Memory B cell (primary cell): ENCODE measurements around the gene SLC4A5.
"Not testable (repeated sequence)": the region's sequence is repeated elsewhere in the genome, so short reads cannot be mapped to it uniquely, and the experiment has no call there.

Source experiments
- ATAC-seq: fragments of 150-1000 bp; cut with Tn5 transposase; 2 replicates; pipeline ENCODE4 v1.10.0; 2021; ENCODE audit warnings: low read depth, mild to moderate bottlenecking, moderate library complexity
- DNase-seq, 2 donors: peaks; one replicate each; pipeline ENCODE4 v3.0.0; 2022; ENCODE audit warnings: low spot score in 2 of 2
- H3K27ac Mint-ChIP-seq: one replicate; pipeline ENCODE4 v1.8.0; 2022; ENCODE audit warnings: mild to moderate bottlenecking, moderate library complexity, mixed read lengths
- H3K27me3 Mint-ChIP-seq: one replicate; pipeline ENCODE4 v1.8.0; 2022; ENCODE audit warnings: mixed read lengths
- H3K36me3 Mint-ChIP-seq: one replicate; pipeline ENCODE4 v1.8.0; 2022; ENCODE audit warnings: mild to moderate bottlenecking, mixed read lengths
- H3K4me1 Mint-ChIP-seq: one replicate; pipeline ENCODE4 v1.8.0; 2022; ENCODE audit warnings: mixed read lengths
- H3K4me3 Mint-ChIP-seq: one replicate; pipeline ENCODE4 v1.8.0; 2022; ENCODE audit warnings: mild to moderate bottlenecking, moderate library complexity, mixed read lengths
- H3K9me3 Mint-ChIP-seq: one replicate; pipeline ENCODE4 v1.8.0; 2022; ENCODE audit warnings: mixed read lengths

SLC4A5 gene

GRCh38 chr2:74194799-74195198 is 148.4 kb downstream of the SLC4A5 start:
- H3K27me3 Mint-ChIP-seq = no peaks in the 10 kb centered on the region
- DNase-seq (no peak), ATAC-seq (no peak)
- H3K9me3 Mint-ChIP-seq = no peaks in the 10 kb centered on the region
- H3K4me1 Mint-ChIP-seq = peaks cover 15% of the 10 kb centered on the region
- H3K36me3 Mint-ChIP-seq = no peaks in the 10 kb centered on the region
- H3K27ac Mint-ChIP-seq = no peak overlapping the region
- H3K4me3 Mint-ChIP-seq = no peak overlapping the region

GRCh38 chr2:74191596-74192380 is 151.4 kb downstream of the SLC4A5 start:
- H3K36me3 Mint-ChIP-seq = no peaks in the 10 kb centered on the region
- H3K4me1 Mint-ChIP-seq = peaks cover 2% of the 10 kb centered on the region
- ATAC-seq (no peak), DNase-seq (no peak)
- no peak overlapping the region for H3K27ac Mint-ChIP-seq
- no peaks in the 10 kb centered on the region for H3K9me3 Mint-ChIP-seq
- no peaks in the 10 kb centered on the region for H3K27me3 Mint-ChIP-seq
- no peak overlapping the region for H3K4me3 Mint-ChIP-seq

DNA sequence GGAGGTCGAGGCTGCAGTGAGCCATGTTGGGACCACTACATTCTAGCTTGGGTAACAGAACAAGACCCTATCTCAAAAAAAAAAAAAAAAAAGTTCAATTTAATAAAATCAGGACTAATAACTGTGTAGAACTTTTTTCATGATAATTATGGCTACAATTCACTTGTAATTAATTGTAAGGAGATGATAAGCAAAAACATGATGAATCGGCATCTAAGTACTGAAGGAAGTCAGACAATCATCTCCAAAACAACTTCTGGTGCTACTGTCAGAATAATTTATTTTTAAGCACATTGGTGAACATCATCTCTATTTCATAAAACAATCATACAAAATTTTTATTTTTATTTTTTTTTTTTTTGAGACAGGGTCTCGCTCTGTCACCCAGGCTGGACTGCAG is 154.5 kb downstream of the SLC4A5 start:
- no peak for ATAC-seq
- Mint-ChIP-seq H3K27me3 (no peaks in the 10 kb centered on the region), H3K36me3 (no peaks in the 10 kb centered on the region), H3K9me3 (no peaks in the 10 kb centered on the region), H3K4me3 (no peak overlapping the region), H3K27ac (no peak overlapping the region), H3K4me1 (peaks cover 10% of the 10 kb centered on the region)
- DNase-seq = no peak

GRCh38 chr2:74188018-74188601 is 155.1 kb downstream of the SLC4A5 start:
- Mint-ChIP-seq H3K4me1 (peaks cover 11% of the 10 kb centered on the region), H3K9me3 (no peaks in the 10 kb centered on the region), H3K36me3 (no peaks in the 10 kb centered on the region), H3K27ac (peak overlapping the region; percentile 2), H3K4me3 (no peak overlapping the region), H3K27me3 (no peaks in the 10 kb centered on the region)
- ATAC-seq (no peak), DNase-seq (no peak)

DNA sequence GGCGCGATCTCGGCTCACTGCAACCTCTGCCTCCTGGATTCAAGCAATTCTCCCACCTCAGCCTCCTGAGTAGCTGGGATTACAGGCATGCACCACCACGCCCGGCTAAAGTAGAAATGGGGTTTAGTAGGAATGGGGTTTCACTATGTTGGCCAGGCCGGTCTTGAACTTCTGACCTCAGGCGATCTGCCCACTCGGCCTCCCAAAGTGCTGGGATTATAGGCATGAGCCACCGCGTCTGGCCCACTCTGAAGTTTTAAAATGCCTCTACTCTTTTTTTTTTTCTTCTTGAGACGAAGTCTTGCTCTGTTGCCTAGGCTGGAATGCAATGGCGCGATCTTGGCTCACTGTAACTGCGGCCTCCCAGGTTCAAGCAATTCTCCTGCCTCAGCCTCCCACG is 156.5 kb downstream of the SLC4A5 start:
- H3K4me3 Mint-ChIP-seq, H3K36me3 Mint-ChIP-seq, DNase-seq, H3K9me3 Mint-ChIP-seq, ATAC-seq, H3K27me3 Mint-ChIP-seq: not testable (repeated sequence)
- H3K27ac Mint-ChIP-seq = peak overlapping the region; percentile 92
- H3K4me1 Mint-ChIP-seq = peaks cover 14% of the 10 kb centered on the region

DNA sequence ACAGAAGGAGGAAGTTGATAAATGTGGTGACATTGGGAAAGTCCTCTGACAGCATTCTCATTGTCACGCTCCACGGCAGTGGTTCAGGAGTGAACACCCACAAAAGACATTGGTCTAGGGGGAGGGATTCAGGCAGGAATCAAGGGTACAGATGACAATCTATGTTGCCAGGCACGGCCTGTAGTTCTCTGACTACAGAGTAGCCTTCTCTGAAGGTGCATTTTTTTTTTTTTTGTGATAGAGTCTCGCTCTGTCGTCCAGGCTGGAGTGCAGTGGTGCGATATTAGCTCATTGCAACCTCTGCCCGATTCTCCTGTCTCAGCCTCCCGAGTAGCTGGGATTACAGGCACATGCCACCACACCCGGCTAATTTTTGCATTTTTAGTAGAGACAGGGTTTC is 157.2 kb downstream of the SLC4A5 start:
- peak; percentile 85 for ATAC-seq
- peak; percentile 62 to 79 for DNase-seq
- H3K27me3 Mint-ChIP-seq = no peaks in the 10 kb centered on the region
- no peaks in the 10 kb centered on the region for H3K9me3 Mint-ChIP-seq
- peaks cover 17% of the 10 kb centered on the region for H3K4me1 Mint-ChIP-seq
- H3K4me3 Mint-ChIP-seq = peak overlapping the region; percentile 81
- no peaks in the 10 kb centered on the region for H3K36me3 Mint-ChIP-seq
- H3K27ac Mint-ChIP-seq = peak overlapping the region; percentile 92

DNA sequence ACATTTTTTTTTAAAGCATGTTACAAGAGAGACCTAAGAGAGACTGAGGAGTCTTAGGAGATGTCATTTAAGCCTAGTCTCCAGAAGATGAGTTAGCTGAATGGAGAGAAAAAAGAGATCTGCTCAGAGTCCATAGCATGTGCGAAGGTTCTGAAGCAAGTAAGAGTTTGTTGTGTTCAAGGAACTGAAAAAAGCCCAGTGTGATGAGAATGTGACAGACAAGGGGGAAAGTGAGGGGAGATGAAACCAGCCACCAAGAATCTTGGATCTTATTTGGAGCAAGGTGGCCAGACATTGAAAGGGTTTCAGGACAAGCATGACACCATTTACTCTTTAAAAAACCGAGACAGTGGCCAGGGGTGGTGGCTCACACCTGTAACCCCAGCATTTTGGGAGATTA is 159.3 kb downstream of the SLC4A5 start:
- H3K27ac Mint-ChIP-seq = peak overlapping the region; percentile 92
- peaks cover 17% of the 10 kb centered on the region for H3K4me1 Mint-ChIP-seq
- H3K9me3 Mint-ChIP-seq = no peaks in the 10 kb centered on the region
- DNase-seq (no peak), ATAC-seq (no peak)
- no peak overlapping the region for H3K4me3 Mint-ChIP-seq
- no peaks in the 10 kb centered on the region for H3K36me3 Mint-ChIP-seq
- no peaks in the 10 kb centered on the region for H3K27me3 Mint-ChIP-seq

DNA sequence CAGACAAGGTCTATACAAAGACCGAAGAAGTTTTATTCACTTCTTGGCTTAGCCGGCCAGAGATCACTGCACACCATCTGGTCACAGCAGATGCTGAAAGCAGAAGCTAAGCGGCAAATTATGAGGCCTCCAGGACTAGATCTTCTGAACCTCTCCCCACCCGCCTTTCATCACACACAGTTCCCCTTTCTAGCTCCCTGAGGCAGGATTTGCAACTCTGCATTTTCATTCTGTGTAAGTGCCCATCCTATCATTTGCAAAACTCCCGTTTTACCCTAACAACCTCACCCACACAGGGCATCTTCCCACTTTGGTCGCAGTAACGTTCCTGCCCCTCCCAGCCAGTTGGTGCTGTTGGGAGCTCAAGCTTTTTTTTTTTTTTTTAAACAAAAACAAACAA is 161.5 kb downstream of the SLC4A5 start:
- Mint-ChIP-seq H3K27me3 (no peaks in the 10 kb centered on the region), H3K9me3 (no peaks in the 10 kb centered on the region), H3K36me3 (peaks cover 3% of the 10 kb centered on the region), H3K4me1 (peaks cover 17% of the 10 kb centered on the region), H3K4me3 (peak overlapping the region; percentile 43), H3K27ac (peak overlapping the region; percentile 81)
- DNase-seq = peak; percentile 51 to 78
- ATAC-seq = peak; percentile 45

DNA sequence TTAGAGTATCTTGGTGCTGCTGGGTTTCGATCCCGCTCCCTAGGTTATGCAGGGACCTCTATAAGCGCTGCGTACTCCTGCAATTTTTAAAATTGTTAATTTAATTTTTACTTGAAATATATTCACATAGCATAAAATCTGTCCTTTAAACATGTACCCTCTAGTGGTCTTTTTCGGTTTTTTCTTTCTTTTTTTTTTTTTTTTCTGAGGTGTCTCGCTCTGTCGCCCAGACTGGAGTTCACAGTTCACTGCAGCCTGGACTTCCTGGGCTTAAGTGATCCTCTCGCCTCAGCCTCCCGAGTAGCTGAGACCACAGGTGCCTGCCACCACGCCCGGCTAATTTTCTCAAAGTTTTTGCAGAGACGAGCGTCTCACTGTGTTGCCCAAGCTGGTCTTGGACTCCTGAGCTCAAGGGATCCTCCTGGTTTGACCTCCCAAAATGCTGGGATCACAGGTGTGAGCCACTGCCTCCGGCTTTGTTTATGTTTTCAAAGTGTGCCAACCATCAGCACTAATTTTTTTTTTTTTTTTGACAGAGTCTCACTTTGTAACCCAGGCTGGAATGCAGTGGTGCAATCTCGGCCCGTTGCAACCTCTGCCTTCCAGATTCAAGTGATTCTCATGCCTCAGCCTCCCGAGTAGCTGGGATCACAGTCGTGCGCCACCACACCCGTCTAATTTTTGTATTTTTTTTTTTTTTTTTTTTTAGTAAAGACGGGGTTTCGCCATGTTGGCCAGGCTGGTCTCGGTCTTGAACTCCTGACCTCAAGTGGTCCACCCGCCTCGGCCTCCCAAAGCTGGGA is 164.0 kb downstream of the SLC4A5 start:
- peaks cover 24% of the 10 kb centered on the region for H3K4me1 Mint-ChIP-seq

GRCh38 chr2:74178211-74179062 is 164.8 kb downstream of the SLC4A5 start, which contains the start of gene MOB1A:
TSS of gene MOB1A (minus strand) at chr2:74178879. CDS start at chr2:74178674, 205 bp downstream.
- Mint-ChIP-seq H3K4me3 (peak within 1 kb of the TSS; percentile 86), H3K27me3 (no peaks in the 10 kb centered on the region), H3K27ac (peak within 1 kb of the TSS; percentile 93), H3K36me3 (peaks cover 9% of the 10 kb centered on the region), H3K4me1 (peaks cover 20% of the 10 kb centered on the region), H3K9me3 (no peaks in the 10 kb centered on the region)
- DNase-seq = peak; percentile 95 to 98
- ATAC-seq = peak; percentile 72

More for the DNA sequence above, 164.0 kb downstream of the SLC4A5 start:
- Mint-ChIP-seq H3K9me3 (no peaks in the 10 kb centered on the region), H3K36me3 (peaks cover 9% of the 10 kb centered on the region), H3K27ac (peak overlapping the region; percentile 93), H3K4me3 (peak overlapping the region; percentile 86), H3K27me3 (no peaks in the 10 kb centered on the region)
- peak in 1 of 2 donors; percentile 32 for DNase-seq
- ATAC-seq = peak; percentile 18

DNA sequence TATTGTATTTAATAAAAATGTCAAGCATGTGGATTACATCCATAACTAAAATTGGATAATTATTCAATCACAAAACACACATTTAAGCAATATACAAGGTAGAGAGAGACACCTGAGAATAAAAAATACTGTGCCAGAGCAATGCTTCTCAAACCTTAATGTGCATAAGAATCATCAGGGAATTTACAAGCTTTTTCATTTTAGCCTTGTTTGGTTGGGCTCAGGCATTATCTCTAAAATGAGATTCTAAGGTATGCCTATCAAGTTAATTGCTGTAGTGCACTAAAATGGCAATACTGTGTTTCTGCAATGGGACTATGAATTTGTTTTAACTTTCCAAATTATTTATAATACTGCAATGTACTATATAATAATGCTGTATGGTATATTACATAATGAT is 165.5 kb downstream of the SLC4A5 start:
- ATAC-seq (no peak), DNase-seq (no peak)
- H3K27ac Mint-ChIP-seq = peak overlapping the region; percentile 93
- no peaks in the 10 kb centered on the region for H3K27me3 Mint-ChIP-seq
- peak overlapping the region; percentile 86 for H3K4me3 Mint-ChIP-seq
- H3K4me1 Mint-ChIP-seq = peaks cover 24% of the 10 kb centered on the region
- H3K9me3 Mint-ChIP-seq = no peaks in the 10 kb centered on the region
- peaks cover 11% of the 10 kb centered on the region for H3K36me3 Mint-ChIP-seq

- H3K4me1 Mint-ChIP-seq = peaks cover 24% of the 10 kb centered on the region
- no peaks in the 10 kb centered on the region for H3K27me3 Mint-ChIP-seq
- H3K27ac Mint-ChIP-seq = peak overlapping the region; percentile 93
- H3K36me3 Mint-ChIP-seq = peaks cover 21% of the 10 kb centered on the region
- peak overlapping the region; percentile 83 for H3K4me3 Mint-ChIP-seq
- no peak for ATAC-seq
- H3K9me3 Mint-ChIP-seq = no peaks in the 10 kb centered on the region
- DNase-seq = peak in 1 of 2 donors; percentile 9
Measured at GRCh38 chr2:74174909-74175308, 168.3 kb downstream of the SLC4A5 start.

DNA sequence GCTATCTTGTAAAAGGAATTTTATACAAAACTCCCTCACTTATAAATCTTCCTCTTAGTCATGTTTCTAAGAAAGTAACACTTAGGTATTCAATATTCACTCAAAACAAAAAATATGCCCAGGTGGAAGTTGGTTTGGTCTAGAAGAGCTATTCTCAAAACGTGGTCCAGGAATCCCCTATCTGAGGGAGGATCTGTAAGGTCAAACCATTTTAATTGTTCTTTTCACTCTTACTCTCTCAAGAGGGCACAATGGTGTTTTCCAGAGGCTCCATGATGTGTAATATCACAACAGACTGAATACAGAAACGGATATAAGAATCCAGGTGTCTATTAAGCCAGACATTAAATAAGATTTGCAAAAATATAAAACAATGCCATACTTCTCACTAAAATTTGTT is 174.5 kb downstream of the SLC4A5 start:
- H3K36me3 Mint-ChIP-seq = peaks cover 32% of the 10 kb centered on the region
- peak overlapping the region; percentile 70 for H3K27ac Mint-ChIP-seq
- H3K27me3 Mint-ChIP-seq = no peaks in the 10 kb centered on the region
- no peak overlapping the region for H3K4me3 Mint-ChIP-seq
- no peak for ATAC-seq
- DNase-seq = no peak
- peaks cover 18% of the 10 kb centered on the region for H3K4me1 Mint-ChIP-seq
- peaks cover 4% of the 10 kb centered on the region for H3K9me3 Mint-ChIP-seq
